Measurements from ENCODE around the gene ZDHHC12. TPM values are rescaled to one million over a fixed set of nuclear protein-coding genes. Genes with fewer than 3 reads are reported as not detected.

Gene ZDHHC12, protein sequence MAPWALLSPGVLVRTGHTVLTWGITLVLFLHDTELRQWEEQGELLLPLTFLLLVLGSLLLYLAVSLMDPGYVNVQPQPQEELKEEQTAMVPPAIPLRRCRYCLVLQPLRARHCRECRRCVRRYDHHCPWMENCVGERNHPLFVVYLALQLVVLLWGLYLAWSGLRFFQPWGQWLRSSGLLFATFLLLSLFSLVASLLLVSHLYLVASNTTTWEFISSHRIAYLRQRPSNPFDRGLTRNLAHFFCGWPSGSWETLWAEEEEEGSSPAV
- 39.7 to 46.3 TPM (median 45.2 TPM) in 3 replicates for total RNA-seq (2021)
- percentile 54 among the genes with signal in this experiment for Bru-seq, nascent RNA
- long read RNA-seq, experiment 1, transcript ZDHHC12-201 (5 exons, 1,129 nt): major isoform, 113 of 130 reads
- long read RNA-seq, experiment 1, partial matches to known transcripts: 1 of 130 reads
- long read RNA-seq, experiment 1, other reads (novel, unspliced or antisense): 15 of 130 reads
- long read RNA-seq, experiment 2, transcript ZDHHC12-201 (5 exons, 1,129 nt): major isoform, 71 of 118 reads
- long read RNA-seq, experiment 2, partial matches to known transcripts: 4 of 118 reads
- long read RNA-seq, experiment 2, other reads (novel, unspliced or antisense): 43 of 118 reads
- long read RNA-seq, experiment 3, transcript ZDHHC12-201 (5 exons, 1,129 nt): major isoform, 123 of 153 reads
- long read RNA-seq, experiment 3, partial matches to known transcripts: 4 of 153 reads
- long read RNA-seq, experiment 3, other reads (novel, unspliced or antisense): 24 of 153 reads

DNA sequence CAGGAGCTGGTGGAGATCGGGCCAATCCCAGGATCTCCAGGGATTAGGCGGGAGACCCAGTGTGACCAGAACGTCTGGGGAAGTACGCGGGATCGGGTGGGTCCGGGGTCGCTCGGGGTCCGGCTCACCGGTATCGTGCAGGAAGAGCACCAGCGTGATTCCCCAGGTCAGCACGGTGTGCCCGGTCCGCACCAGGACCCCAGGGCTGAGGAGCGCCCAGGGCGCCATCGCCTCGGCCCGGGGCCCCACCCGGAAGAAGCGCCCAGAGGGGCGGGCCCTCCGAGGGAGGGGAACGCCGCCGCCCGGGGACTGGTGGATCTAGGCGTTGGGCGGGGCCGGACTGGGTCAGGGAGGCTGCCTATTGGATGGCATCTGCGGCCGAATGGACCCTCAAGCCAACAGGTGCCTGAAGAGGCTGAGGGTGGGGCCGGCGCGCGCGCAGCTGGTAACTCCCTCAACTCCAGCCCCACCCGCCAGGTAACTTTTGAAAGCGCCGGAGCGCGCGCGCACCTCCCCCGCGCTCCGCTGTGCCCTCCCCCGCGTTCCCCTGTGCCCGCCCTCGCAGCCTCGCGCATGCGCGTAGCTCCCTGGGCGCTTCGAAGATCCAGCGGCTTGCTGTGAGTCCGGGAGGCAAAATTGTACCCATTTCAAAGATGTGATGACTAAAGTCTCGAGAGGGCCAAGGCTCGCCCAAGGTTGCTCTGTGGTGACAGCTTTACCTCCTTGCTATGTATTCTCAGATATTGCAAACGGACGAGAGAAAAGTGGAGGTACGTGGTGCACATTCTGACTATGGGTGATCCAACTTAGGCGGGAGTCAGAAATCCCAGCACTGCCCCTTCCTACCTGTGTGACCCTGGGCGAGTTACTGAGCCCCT lies at the start of gene ZDHHC12:
TSS of gene ZDHHC12 (minus strand) at position 262 of the 878 bp plus-strand sequence. CDS start at position 228, 34 bp downstream.
- H3K4me1 Mint-ChIP-seq: peaks cover 15% of the 10 kb centered on the region
- CTCF ChIA-PET: interaction anchor here (0.6 to 2.5 kb wide), 26 partner anchors 9 to 312 kb away, joined by 3 to 43 read pairs (median 4); partner anchors contain the start of genes ENDOG, MIGA2, PKN3 and SH3GLB2
- 0 out of 2 replicates have a peak, but pooled peaks have one; percentile 28 for TF ChIP-seq NFE2L1 (CRISPR knock-in tag; IDR thresholded peaks at IDR 0.05)
- 0 out of 2 replicates have a peak, but pooled peaks have one; percentile 42 for TF ChIP-seq ZNF396 (CRISPR knock-in tag; IDR thresholded peaks at IDR 0.05; ENCODE audit: borderline replicate concordance)
- TF ChIP-seq ZNF317 (CRISPR knock-in tag; IDR thresholded peaks at IDR 0.05; ENCODE audit: borderline replicate concordance, low read depth): no peak
- TF ChIP-seq ZNF219 (CRISPR knock-in tag; IDR thresholded peaks at IDR 0.05; ENCODE audit: borderline replicate concordance): no peak
- TF ChIP-seq TEAD1 (CRISPR knock-in tag; IDR thresholded peaks at IDR 0.05): 0 out of 2 replicates have a peak, but pooled peaks have one; percentile 34
- TF ChIP-seq, protein P1, sequence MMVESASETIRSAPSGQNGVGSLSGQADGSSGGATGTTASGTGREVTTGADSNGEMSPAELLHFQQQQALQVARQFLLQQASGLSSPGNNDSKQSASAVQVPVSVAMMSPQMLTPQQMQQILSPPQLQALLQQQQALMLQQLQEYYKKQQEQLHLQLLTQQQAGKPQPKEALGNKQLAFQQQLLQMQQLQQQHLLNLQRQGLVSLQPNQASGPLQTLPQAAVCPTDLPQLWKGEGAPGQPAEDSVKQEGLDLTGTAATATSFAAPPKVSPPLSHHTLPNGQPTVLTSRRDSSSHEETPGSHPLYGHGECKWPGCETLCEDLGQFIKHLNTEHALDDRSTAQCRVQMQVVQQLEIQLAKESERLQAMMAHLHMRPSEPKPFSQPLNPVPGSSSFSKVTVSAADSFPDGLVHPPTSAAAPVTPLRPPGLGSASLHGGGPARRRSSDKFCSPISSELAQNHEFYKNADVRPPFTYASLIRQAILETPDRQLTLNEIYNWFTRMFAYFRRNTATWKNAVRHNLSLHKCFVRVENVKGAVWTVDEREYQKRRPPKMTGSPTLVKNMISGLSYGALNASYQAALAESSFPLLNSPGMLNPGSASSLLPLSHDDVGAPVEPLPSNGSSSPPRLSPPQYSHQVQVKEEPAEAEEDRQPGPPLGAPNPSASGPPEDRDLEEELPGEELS (CRISPR knock-in tag; IDR thresholded peaks at IDR 0.05): 0 out of 2 replicates have a peak, but pooled peaks have one; percentile 17
- no peak for TF ChIP-seq TCF7 (CRISPR knock-in tag; IDR thresholded peaks at IDR 0.05; ENCODE audit: low read depth)
- TF ChIP-seq ZNF416 (CRISPR knock-in tag; IDR thresholded peaks at IDR 0.05): peak; percentile 55; the same call in 1 of the 2 replicates
- TF ChIP-seq, protein P2, sequence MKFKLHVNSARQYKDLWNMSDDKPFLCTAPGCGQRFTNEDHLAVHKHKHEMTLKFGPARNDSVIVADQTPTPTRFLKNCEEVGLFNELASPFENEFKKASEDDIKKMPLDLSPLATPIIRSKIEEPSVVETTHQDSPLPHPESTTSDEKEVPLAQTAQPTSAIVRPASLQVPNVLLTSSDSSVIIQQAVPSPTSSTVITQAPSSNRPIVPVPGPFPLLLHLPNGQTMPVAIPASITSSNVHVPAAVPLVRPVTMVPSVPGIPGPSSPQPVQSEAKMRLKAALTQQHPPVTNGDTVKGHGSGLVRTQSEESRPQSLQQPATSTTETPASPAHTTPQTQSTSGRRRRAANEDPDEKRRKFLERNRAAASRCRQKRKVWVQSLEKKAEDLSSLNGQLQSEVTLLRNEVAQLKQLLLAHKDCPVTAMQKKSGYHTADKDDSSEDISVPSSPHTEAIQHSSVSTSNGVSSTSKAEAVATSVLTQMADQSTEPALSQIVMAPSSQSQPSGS (CRISPR knock-in tag; IDR thresholded peaks at IDR 0.05; ENCODE audit: borderline replicate concordance, low read depth): no peak
- TF ChIP-seq, protein P3, sequence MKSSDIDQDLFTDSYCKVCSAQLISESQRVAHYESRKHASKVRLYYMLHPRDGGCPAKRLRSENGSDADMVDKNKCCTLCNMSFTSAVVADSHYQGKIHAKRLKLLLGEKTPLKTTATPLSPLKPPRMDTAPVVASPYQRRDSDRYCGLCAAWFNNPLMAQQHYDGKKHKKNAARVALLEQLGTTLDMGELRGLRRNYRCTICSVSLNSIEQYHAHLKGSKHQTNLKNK (CRISPR knock-in tag; IDR thresholded peaks at IDR 0.05): no peak
- peak; percentile 82; the same call in 1 of the 2 replicates for TF ChIP-seq MYBL2 (CRISPR knock-in tag; IDR thresholded peaks at IDR 0.05)
- peak; percentile 86 for TF ChIP-seq NFYB (CRISPR knock-in tag; conservative IDR thresholded peaks at IDR 0.05; ENCODE audit: low read depth)
- TF ChIP-seq, protein P4, sequence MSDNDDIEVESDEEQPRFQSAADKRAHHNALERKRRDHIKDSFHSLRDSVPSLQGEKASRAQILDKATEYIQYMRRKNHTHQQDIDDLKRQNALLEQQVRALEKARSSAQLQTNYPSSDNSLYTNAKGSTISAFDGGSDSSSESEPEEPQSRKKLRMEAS (CRISPR knock-in tag; IDR thresholded peaks at IDR 0.05): peak; percentile 55; the same call in 1 of the 2 replicates
- TF ChIP-seq, protein P5, sequence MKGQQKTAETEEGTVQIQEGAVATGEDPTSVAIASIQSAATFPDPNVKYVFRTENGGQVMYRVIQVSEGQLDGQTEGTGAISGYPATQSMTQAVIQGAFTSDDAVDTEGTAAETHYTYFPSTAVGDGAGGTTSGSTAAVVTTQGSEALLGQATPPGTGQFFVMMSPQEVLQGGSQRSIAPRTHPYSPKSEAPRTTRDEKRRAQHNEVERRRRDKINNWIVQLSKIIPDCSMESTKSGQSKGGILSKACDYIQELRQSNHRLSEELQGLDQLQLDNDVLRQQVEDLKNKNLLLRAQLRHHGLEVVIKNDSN (CRISPR knock-in tag; IDR thresholded peaks at IDR 0.05): no peak
- TF ChIP-seq GABPB1 (CRISPR knock-in tag; IDR thresholded peaks at IDR 0.05): peak; percentile 54; the same call in 1 of the 2 replicates
- TF ChIP-seq RORB (CRISPR knock-in tag; IDR thresholded peaks at IDR 0.05): no peak
- TF ChIP-seq GTF2I (CRISPR knock-in tag; conservative IDR thresholded peaks at IDR 0.05): peak; percentile 100
- TF ChIP-seq ESRRA (CRISPR knock-in tag; IDR thresholded peaks at IDR 0.05; ENCODE audit: borderline replicate concordance): no peak
- TF ChIP-seq, protein P6, sequence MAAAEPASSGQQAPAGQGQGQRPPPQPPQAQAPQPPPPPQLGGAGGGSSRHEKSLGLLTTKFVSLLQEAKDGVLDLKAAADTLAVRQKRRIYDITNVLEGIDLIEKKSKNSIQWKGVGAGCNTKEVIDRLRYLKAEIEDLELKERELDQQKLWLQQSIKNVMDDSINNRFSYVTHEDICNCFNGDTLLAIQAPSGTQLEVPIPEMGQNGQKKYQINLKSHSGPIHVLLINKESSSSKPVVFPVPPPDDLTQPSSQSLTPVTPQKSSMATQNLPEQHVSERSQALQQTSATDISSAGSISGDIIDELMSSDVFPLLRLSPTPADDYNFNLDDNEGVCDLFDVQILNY (CRISPR knock-in tag; IDR thresholded peaks at IDR 0.05): peak; percentile 47; the same call in 1 of the 2 replicates
- peak; percentile 97 for TF ChIP-seq SP1 (CRISPR knock-in tag; conservative IDR thresholded peaks at IDR 0.05)
- TF ChIP-seq ZNF232 (CRISPR knock-in tag; IDR thresholded peaks at IDR 0.05): no peak
- TF ChIP-seq, protein P7, sequence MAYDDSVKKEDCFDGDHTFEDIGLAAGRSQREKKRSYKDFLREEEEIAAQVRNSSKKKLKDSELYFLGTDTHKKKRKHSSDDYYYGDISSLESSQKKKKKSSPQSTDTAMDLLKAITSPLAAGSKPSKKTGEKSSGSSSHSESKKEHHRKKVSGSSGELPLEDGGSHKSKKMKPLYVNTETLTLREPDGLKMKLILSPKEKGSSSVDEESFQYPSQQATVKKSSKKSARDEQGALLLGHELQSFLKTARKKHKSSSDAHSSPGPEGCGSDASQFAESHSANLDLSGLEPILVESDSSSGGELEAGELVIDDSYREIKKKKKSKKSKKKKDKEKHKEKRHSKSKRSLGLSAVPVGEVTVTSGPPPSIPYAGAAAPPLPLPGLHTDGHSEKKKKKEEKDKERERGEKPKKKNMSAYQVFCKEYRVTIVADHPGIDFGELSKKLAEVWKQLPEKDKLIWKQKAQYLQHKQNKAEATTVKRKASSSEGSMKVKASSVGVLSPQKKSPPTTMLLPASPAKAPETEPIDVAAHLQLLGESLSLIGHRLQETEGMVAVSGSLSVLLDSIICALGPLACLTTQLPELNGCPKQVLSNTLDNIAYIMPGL (CRISPR knock-in tag; IDR thresholded peaks at IDR 0.05): no peak
- TF ChIP-seq OVOL2 (CRISPR knock-in tag; IDR thresholded peaks at IDR 0.05; ENCODE audit: borderline replicate concordance): no peak
- no peak for TF ChIP-seq FOXJ3 (CRISPR knock-in tag; IDR thresholded peaks at IDR 0.05; ENCODE audit: borderline replicate concordance)
- no peak for TF ChIP-seq JAZF1 (CRISPR knock-in tag; IDR thresholded peaks at IDR 0.05)

More for the DNA sequence above, at the start of gene ZDHHC12:
- POLR2A ChIA-PET: interaction anchor here (0.6 to 1.8 kb wide), 13 partner anchors 9 to 177 kb away, joined by 3 to 7 read pairs (median 3); partner anchors contain the start of genes ENDOG and PKN3
- ATAC-seq (peak; percentile 93), DNase-seq (ENCODE audit: low spot score) (peak; percentile 99)
- no peaks in the 10 kb centered on the region for H3K36me3 Mint-ChIP-seq
- no peaks in the 10 kb centered on the region for H3K27me3 Mint-ChIP-seq (ENCODE audit: low read depth)
- peak within 1 kb of the TSS; percentile 97 for H3K27ac Mint-ChIP-seq
- H3K4me3 Mint-ChIP-seq: peak within 1 kb of the TSS; percentile 96
- no peaks in the 10 kb centered on the region for H3K9me3 Mint-ChIP-seq
